HepG2 (cell line): ENCODE data around the gene DBNDD1. TPM values are rescaled to one million over a fixed set of nuclear protein-coding genes. Genes with fewer than 3 reads are reported as not detected.

Experiments used
- ARID2 ChIP-seq: sonication (generic); formaldehyde crosslinking; IDR thresholded peaks from 2 replicates; pipeline ENCODE4 v1.8.1; 2022; ENCODE audit warnings: mild to moderate bottlenecking, missing genetic modification reagents, borderline replicate concordance
- CREB1 ChIP-seq, 2 experiments: fragments of 450-650 bp in 1 of 2; IDR thresholded peaks; 2 replicates each; pipeline ENCODE4 v1.6.1; 2016 to 2017; ENCODE audit warnings: control low read depth in 1 of 2, mild to moderate bottlenecking in 1 of 2, missing compliant biosample characterization in 1 of 2, missing genetic modification characterization in 1 of 2
- FUBP1 ChIP-seq: sonication (generic); formaldehyde crosslinking; IDR thresholded peaks from 2 replicates; pipeline ENCODE4 v1.5.1; 2020; ENCODE audit warnings: missing genetic modification reagents, mild to moderate bottlenecking, borderline replicate concordance
- HNRNPLL ChIP-seq: fragments of 200-400 bp; formaldehyde crosslinking; IDR thresholded peaks from 2 replicates; pipeline ENCODE4 v1.6.1; 2017; ENCODE audit warnings: mild to moderate bottlenecking, low read depth, low read length; ENCODE audit not compliant: poor library complexity, severe bottlenecking
- KMT2B ChIP-seq: IDR thresholded peaks from 2 replicates; pipeline ENCODE4 v1.6.1; 2016; ENCODE audit warnings: missing genetic modification reagents, missing compliant biosample characterization
- MAZ ChIP-seq, 2 experiments: sonication (generic) in 1 of 2; formaldehyde crosslinking in 1 of 2; IDR thresholded peaks; 2 replicates each; pipeline versions ENCODE4 v1.5.0 to v1.6.1; 2012 to 2020; ENCODE audit warnings: low read depth in 2 of 2, mild to moderate bottlenecking in 2 of 2, borderline replicate concordance in 1 of 2, improper control_type of control experiment in 1 of 2, low read length in 1 of 2, missing genetic modification reagents in 1 of 2, moderate library complexity in 1 of 2
- MED8 ChIP-seq: sonication (generic); formaldehyde crosslinking; IDR thresholded peaks from 2 replicates; pipeline ENCODE4 v1.8.1; 2023; ENCODE audit warnings: mild to moderate bottlenecking, missing genetic modification reagents; ENCODE audit not compliant: insufficient replicate concordance
- MIXL1 ChIP-seq: IDR thresholded peaks from 2 replicates; pipeline ENCODE4 v1.6.1; 2016
- NONO ChIP-seq, 2 experiments: fragments of 450-650 bp in 1 of 2; sonication (generic) in 1 of 2; formaldehyde crosslinking in 1 of 2; IDR thresholded peaks in 1 of 2; conservative IDR thresholded peaks in 1 of 2; 2 replicates each; pipeline versions ENCODE4 v1.6.1 to v1.8.0; 2017 to 2022; ENCODE audit warnings: mild to moderate bottlenecking in 1 of 2, missing genetic modification reagents in 1 of 2, moderate library complexity in 1 of 2
- PCBP2 ChIP-seq: fragments of 200-400 bp; formaldehyde crosslinking; optimal IDR thresholded peaks from 2 replicates; pipeline ENCODE3; 2018; ENCODE audit warnings: low read length, low read depth; ENCODE audit not compliant: poor library complexity, severe bottlenecking
- POLR2AphosphoS2 ChIP-seq: IDR thresholded peaks from 2 replicates; pipeline ENCODE4 v1.6.1; 2011; ENCODE audit warnings: low read depth, low read length, improper control_type of control experiment
- RCOR2 ChIP-seq: IDR thresholded peaks from 2 replicates; pipeline ENCODE4 v1.6.1; 2016; ENCODE audit warnings: missing biosample characterization, missing genetic modification reagents
- RORA ChIP-seq: sonication (generic); formaldehyde crosslinking; IDR thresholded peaks from 2 replicates; pipeline ENCODE4 v1.5.0; 2020; ENCODE audit warnings: mild to moderate bottlenecking, missing genetic modification reagents, moderate library complexity
- SAFB2 ChIP-seq: sonication (generic); formaldehyde crosslinking; IDR thresholded peaks from 2 replicates; pipeline ENCODE4 v1.5.1; 2020; ENCODE audit warnings: missing genetic modification reagents, low read depth, mild to moderate bottlenecking, borderline replicate concordance
- SOX6 ChIP-seq, 2 experiments: fragments of 450-650 bp in 1 of 2; sonication (generic) in 1 of 2; formaldehyde crosslinking in 1 of 2; IDR thresholded peaks; 2 replicates each; pipeline versions ENCODE4 v1.4.0 to v1.6.1; 2017 to 2020; ENCODE audit warnings: antibody characterized with exemption in 1 of 2, mild to moderate bottlenecking in 1 of 2, missing genetic modification reagents in 1 of 2
- SYNCRIP ChIP-seq: fragments of 200-400 bp; formaldehyde crosslinking; IDR thresholded peaks from 2 replicates; pipeline ENCODE4 v1.6.1; 2018; ENCODE audit warnings: mild to moderate bottlenecking, low read depth, low read length; ENCODE audit not compliant: insufficient read depth
- TCF7L2 ChIP-seq: IDR thresholded peaks from 2 replicates; pipeline ENCODE4 v1.6.1; 2011; ENCODE audit warnings: mild to moderate bottlenecking, low read depth, low read length, moderate library complexity
- ZBTB37 ChIP-seq: sonication (generic); formaldehyde crosslinking; IDR thresholded peaks from 2 replicates; pipeline ENCODE4 v1.4.0; 2020; ENCODE audit warnings: mild to moderate bottlenecking, missing genetic modification reagents
- ZBTB46 ChIP-seq: sonication (generic); formaldehyde crosslinking; IDR thresholded peaks from 2 replicates; pipeline ENCODE4 v1.4.0; 2020; ENCODE audit warnings: mild to moderate bottlenecking, missing genetic modification reagents, borderline replicate concordance
- ZBTB7A ChIP-seq: sonication (generic); formaldehyde crosslinking; IDR thresholded peaks from 2 replicates; pipeline ENCODE4 v1.8.0; 2022; ENCODE audit warnings: mild to moderate bottlenecking, missing genetic modification reagents
- ZNF251 ChIP-seq: sonication (generic); formaldehyde crosslinking; IDR thresholded peaks from 2 replicates; pipeline ENCODE4 v1.9.0; 2021; ENCODE audit warnings: mild to moderate bottlenecking, missing genetic modification reagents
- ZNF382 ChIP-seq: sonication (generic); formaldehyde crosslinking; IDR thresholded peaks from 2 replicates; pipeline ENCODE4 v1.5.0; 2020; ENCODE audit warnings: missing genetic modification reagents, mild to moderate bottlenecking, borderline replicate concordance
- ZNF839 ChIP-seq: sonication (generic); formaldehyde crosslinking; IDR thresholded peaks from 2 replicates; pipeline ENCODE4 v1.4.0; 2020; ENCODE audit warnings: missing genetic modification reagents, mild to moderate bottlenecking, borderline replicate concordance
- polyA plus RNA-seq, 8 experiments: library from polyadenylated mRNA; depleted of rRNA in 3 of 8; stranded (reverse) in 7 of 8; unstranded in 1 of 8; fragments of >200 nt; fragmentation: Illumina TruSeq in 4 of 8; extraction: Trizol in 4 of 8; gene quantifications; 2 replicates each; pipeline versions ENCODE4 v1.2.1 to v1.2.3, GENCODE V29; 2011 to 2016; ENCODE audit warnings: low read depth in 4 of 8, missing spikeins in 1 of 8, mixed read lengths in 1 of 8; ENCODE audit not compliant: insufficient read depth in 1 of 8
- total RNA-seq, 5 experiments: library from RNA; depleted of rRNA; stranded (reverse); fragments of >200 nt; fragmentation: Illumina TruSeq; extraction: Trizol; gene quantifications; 2 replicates each; pipeline ENCODE4 v1.2.3, GENCODE V29; 2016; ENCODE audit warnings: low read depth in 1 of 5

The DBNDD1 gene
- total and polyA plus RNA-seq, 2 of the 13 experiments (the other 11 are each of a cell fraction or from before 2014, with no cell fraction given): 17.0 to 40.4 TPM

GRCh38 chr16:90046971-90047713, 27.9 kb upstream of the DBNDD1 start (continued):
- TF ChIP-seq MAZ (IDR thresholded peaks at IDR 0.05; ENCODE audit: borderline replicate concordance, low read depth, low read length) (no peak), MAZ (CRISPR knock-in tag; IDR thresholded peaks at IDR 0.05; ENCODE audit: low read depth) (peak; percentile 72), ZBTB37 (CRISPR knock-in tag) (peak; percentile 74; the same call in 1 of the 2 replicates), MIXL1 (CRISPR knock-in tag) (no peak), RORA (CRISPR knock-in tag) (no peak), KMT2B (CRISPR knock-in tag) (no peak), TCF7L2 (no peak), SYNCRIP (no peak), ARID2 (CRISPR knock-in tag) (0 out of 2 replicates have a peak, but pooled peaks have one; percentile 15), POLR2AphosphoS2 (no peak), CREB1 (IDR thresholded peaks at IDR 0.05) (no peak), CREB1 (CRISPR knock-in tag; IDR thresholded peaks at IDR 0.05) (no peak), NONO (IDR thresholded peaks at IDR 0.05) (no peak), NONO (CRISPR knock-in tag; conservative IDR thresholded peaks at IDR 0.05) (peak; percentile 37; the same call in 1 of the 2 replicates), ZNF382 (no peak), ZBTB7A (CRISPR knock-in tag) (peak; percentile 86), RCOR2 (no peak), ZBTB46 (no peak), SAFB2 (CRISPR knock-in tag) (0 out of 2 replicates have a peak, but pooled peaks have one; percentile 32), PCBP2 (no peak), SOX6 (IDR thresholded peaks at IDR 0.05) (no peak), SOX6 (CRISPR knock-in tag; IDR thresholded peaks at IDR 0.05) (no peak), FUBP1 (CRISPR knock-in tag) (0 out of 2 replicates have a peak, but pooled peaks have one; percentile 72), ZNF839 (CRISPR knock-in tag) (no peak), ZNF251 (CRISPR knock-in tag) (no peak; the same call in 1 of the 2 replicates), HNRNPLL (peak; percentile 97), MED8 (CRISPR knock-in tag) (peak; percentile 65)
